ENCODE measurements around the gene LENG1.

The LENG1 gene

DNA sequence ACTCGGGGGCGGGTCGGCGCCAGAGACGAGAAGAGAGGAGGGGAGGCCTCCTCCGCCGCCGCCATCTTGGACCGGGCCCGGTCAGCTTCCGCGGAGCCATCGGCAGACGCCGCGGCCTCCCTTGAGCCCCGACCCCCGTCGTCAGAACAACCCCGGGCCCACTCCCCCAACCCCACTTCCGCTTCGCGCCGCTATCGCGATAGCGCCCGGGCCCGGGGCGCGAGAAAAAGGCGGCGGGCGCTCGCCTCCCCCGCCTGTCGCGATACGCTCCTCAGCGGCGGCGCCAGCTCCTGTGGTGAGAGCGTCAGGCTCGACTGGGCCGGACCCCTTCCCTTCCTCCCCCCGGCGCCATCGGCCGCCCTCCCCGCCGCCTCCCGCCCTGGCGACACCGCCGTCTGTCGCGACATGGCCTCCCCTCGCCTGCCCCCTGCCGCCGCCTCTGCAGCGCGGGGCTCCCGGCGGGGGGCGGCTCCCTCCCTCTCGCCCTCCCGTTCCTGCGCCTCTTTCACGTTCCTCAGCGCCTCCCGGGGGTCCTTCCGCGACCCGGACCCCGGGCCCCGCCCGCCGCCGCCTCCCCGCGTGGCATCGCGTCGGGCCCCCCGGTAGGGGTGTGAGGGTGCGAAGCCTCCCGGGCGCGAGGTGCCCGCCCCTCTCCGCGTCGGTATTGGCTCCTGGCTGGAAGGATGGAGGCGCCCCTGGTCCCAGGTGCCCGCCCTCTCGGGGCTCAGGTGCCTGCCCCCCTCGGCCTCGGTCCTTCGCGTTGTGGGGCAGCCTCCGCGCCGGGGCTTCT, 21.6 kb downstream of the LENG1 start, which contains the start of gene CNOT3:
Gene CNOT3 (plus strand): TSS at position 64 of the 790 bp plus-strand sequence. CDS start 5,217 bp downstream, outside the sequence.
- no peak for DNase-seq

DNA sequence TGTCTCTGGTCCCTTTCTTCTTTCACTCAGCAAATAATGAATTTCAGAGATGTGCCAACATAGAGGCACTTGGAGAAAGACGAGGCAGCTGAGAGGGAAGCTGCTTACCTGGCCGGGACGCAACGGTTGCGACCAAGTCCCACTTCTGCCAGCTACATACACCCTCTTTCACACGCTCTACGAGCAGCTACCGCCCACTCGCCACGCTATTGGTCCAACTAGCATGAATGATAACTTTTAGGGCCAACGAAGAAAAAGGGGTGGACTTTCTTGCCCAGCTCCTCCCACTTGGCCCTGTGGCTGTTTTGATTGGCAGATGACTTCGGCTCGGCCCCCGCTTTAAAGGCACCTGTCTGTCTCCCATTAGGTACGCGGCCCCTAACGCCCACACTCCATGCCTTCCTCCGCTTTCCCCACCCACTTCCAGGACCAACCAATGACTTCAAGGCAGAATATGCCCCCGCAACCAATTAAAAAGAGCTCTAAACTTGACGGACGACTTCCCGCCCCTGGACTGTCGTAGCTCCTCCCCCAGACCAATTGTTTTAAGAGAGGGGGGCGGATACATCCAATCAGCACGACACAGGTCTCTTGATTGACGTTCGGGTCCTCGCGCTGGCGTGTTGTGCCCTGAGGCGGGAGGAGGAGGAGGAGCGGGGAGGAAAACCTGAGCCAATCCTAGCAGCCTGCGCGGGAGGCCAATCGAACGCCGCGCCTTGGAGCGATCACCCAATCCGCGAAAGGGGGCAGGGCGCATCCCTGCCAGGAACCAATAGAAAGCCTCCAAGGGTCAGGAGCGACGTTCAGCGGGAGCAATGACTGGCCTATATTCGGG, 22.4 kb downstream of the LENG1 start:
- DNase-seq = peak; percentile 100

DNA sequence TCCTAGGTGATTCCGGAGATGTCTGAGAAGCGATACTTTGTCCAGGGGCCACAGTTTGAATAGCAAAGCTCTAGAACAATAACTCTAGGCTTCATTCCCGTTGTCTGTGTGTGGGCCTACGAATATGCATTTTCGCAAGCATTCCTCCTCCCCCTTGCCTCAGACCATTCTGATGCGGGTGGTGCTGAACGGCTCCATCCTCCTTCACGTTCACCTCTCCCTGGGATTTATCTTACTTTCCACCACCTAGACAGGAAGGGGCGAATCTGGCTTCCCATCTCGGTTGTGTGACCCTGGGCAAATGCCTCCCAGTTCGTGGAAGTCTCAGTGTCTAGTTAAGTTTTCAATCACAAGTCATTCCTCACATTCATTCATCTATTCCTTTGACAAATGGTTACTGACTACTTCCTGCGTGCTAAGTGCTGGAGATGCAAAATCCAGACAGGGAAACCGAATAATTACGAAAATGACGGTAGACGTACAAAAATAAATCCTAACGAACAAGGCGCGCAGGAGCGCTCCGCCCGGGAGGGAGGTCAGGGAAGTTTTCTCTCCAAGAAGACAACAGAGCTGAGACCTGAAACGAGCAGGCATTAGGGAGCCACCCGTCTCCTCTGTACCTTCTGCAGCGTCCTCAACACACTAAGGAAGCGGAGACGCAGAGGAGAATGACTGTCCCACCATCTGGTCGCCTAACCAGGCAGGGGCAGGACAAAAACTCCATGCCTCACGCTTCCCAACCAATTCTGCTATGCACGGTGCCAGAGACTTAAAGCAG, 23.2 kb downstream of the LENG1 start:
- DNase-seq = peak in 1 of 2 experiments; percentile 58

DNA sequence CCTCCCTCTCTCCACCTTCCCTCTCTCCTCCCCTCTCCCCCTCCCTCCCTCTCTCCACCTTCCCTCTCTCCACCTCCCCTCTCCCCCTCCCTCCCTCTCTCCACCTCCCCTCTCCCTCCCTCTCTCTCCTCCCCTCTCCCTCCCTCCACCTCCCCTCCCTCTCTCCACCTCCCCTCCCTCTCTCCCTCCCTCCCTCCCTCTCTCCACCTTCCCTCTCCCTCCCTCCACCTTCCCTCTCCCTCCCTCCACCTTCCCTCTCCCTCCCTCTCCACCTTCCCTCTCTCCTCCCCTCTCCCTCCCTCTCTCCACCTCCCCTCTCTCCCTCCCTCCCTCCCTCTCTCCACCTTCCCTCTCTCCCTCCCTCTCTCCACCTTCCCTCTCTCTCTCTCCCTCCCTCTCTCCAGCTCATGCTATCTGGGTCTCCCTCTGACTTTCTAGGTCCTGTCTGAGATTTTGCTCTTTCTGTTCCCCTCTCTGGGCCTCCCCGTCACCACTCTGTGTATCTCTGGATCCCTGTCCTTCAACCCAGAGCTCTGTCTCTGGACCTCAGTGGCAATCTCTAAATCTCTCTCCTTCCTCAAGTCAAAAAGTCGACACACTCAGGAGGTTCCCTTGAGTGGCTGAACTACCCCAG, 25.4 kb downstream of the LENG1 start:
- no peak for DNase-seq

- peak in 1 of 2 experiments; percentile 13 for DNase-seq
Observed at GRCh38 chr19:54133312-54133956, 26.1 kb downstream of the LENG1 start.

- no peak for DNase-seq
Observed at GRCh38 chr19:54129617-54129996, 29.9 kb downstream of the LENG1 start.

DNA sequence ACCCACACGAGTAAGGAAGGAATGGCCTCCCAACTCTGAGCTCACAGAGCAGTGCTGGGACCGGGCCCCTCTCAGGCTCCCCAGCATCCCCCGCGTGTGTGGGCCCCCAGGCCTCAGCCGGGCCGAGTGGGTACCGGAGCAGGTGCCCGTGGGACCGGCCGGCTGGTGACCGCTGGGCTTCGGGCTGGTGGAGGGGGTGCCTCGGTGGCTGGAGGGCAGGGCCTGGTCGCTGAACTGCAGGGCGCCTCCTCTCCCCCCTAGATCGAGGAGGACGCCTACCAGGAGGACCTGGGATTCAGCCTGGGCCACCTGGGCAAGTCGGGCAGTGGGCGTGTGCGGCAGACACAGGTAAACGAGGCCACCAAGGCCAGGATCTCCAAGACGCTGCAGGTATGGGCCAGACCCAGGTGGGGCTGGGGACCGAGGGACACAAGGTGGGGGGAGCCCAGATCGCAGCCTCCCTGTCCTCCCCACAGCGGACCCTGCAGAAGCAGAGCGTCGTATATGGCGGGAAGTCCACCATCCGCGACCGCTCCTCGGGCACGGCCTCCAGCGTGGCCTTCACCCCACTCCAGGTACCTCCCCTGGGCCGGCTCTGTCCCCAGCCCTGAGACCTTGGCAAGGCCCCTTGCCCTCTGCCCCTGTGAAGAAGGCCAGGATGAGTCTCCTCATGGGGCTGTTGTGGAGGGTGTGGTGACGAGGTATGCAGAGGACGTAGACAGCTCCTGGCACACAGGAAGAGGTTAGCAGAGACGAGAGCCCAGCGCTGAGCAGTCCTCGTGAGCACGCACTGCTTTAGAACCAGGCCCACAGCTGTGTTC, 30.5 kb downstream of the LENG1 start:
- no peak for DNase-seq

- no peak for DNase-seq
Observed at GRCh38 chr19:54128441-54128725, 31.1 kb downstream of the LENG1 start.

- DNase-seq = no peak
Observed at GRCh38 chr19:54127688-54128440, 31.7 kb downstream of the LENG1 start.

- DNase-seq = no peak
Observed at GRCh38 chr19:54125713-54126112, 33.8 kb downstream of the LENG1 start.

GRCh38 chr19:54124393-54124792, 35.1 kb downstream of the LENG1 start:
- no peak for DNase-seq

GRCh38 chr19:54123682-54124081, 35.8 kb downstream of the LENG1 start:
- DNase-seq = no peak

DNA sequence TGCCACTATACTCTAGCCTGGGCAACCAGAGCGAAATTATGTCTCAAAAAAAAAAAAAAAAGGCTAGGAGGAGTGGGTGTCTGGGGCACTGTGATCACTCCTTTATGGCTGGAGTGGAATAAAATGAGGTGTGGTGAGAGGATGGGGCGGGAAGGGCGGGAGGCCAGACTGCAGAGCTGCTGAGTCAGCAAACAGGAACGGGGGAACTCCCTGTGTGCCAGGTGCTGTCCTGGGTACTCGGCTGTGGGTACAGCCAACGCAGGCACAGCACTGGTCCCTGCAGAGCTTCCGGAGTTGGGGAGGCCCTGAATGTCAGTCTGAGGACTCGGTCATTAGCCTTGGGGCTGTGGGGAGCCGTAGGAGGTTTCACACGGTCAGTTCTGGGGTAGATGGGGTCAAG, 38.3 kb downstream of the LENG1 start:
- no peak for DNase-seq

DNA sequence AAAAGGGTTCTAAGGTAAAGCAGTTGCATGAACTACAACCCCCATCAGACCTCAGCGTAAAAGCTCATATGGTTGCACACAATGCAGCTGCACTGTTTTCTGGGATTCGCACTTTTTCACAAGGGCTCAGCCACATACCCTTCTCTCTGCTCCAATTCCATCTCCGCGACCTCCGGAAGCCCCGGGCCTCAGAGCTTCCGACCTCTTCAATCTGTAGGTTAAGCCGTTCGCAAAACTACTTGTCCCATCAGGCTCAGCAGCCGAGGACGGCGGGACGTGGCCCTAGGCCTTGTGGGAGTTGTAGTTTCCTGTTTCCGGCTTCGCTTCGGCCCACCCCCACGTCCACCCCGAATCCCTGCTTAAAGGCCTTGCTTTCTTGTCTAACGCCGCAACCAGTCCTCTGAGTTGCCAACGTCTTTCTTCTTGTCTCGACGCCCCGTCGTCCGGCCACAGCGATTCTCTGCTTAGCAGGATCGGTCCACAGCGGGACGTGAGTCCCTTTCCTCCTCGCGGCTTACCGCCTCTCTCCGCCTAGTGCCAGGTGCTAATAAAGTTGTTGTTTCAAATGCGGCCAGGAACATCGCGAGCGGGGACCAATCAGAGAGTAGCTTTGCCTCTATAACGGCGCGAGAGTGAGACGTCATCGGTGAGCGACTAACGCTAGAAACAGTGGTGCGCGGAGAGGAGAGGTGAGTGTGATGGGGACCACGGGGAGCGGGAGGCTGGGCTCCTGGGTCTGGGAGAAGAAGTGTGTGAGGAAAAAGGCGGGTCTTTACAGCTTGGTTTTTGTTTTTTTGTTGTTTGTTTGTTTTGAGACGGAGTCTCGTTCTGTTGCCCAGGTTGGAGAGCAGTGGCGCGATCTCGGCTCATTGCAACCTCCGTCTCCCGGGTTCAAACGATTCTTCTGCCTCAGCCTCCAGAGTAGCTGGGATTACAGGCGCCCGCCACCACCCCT, 44.1 kb downstream of the LENG1 start, which contains the start of the genes PRPF31 and TFPT:
Gene PRPF31 (plus strand): TSS at position 646 of the 955 bp plus-strand sequence. CDS start 2,525 bp downstream, outside the sequence.
Gene TFPT (minus strand): TSS at position 549 of the 955 bp plus-strand sequence. CDS start 388 bp downstream, at position 161.
- peak; percentile 96 to 98 for DNase-seq

DNA sequence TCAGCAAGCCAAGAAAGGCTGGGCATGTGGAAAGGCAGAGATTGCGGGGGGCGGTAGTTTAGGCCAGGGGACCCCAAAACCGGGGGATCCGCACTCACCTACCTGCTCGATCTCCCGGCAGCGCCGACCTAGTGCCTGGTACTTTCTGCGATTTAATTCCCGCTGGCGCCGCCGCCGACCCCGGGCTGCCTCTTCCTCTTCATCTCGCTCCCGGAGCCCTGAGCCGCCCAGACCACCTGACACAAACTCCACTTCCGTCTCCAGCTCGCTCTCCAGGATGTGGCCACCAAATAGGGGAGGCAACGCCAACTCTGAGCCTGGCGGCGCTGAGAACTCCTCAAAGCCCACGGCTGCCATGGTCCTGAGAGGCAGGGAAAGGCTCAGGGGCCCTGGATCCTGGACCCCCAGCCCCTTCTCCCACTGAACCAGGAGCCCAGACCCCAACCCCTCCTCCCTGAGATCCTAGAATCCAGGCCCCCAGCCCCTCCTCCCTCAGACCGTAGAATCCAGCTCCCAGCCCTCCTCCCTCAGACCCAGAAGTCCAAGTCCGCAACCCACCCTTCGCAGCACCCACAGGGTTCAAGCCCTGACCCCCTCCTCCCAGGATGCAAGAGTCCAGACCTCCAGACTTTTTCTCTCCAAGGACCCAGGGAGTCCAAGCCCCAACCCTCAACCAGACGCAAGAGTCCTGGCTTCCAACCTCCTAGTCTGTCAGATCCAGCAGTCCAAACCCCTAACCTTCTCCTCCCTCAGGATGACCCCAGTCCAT, 45.0 kb downstream of the LENG1 start:
- peak; percentile 85 to 88 for DNase-seq

DNA sequence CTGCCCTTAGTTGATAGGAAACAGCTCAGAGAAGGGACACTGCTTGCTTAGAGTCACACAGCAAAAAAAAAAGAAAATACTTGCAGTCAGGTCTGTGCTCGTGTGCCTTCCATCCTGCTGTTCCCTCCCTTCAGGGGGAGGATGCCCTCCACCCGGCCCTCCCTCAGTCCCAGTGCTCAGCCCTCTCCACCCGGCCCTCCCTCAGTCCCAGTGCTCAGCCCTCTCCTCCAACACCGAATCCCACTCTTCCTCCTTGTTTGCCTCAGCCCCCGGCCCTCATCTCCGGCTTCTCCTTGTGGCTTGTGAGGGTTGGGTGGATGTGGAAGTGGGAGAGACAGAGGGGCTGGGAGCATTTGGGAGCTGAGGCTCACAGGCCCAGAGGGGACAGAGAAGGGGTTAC, 49.9 kb downstream of the LENG1 start:
- DNase-seq = no peak

GRCh38 chr19:54108496-54108895, 51.0 kb downstream of the LENG1 start:
- DNase-seq = no peak

GRCh38 chr19:54107876-54108490, 51.5 kb downstream of the LENG1 start:
- no peak for DNase-seq

All from Kasumi-1 (cell line).